ENCODE data around the gene COPS6. TPM values are rescaled to one million over a fixed set of nuclear protein-coding genes. Genes with fewer than 3 reads are reported as not detected.

The COPS6 gene
- total and polyA plus RNA-seq, 4 donors = 28.7 to 63.2 (median 46.8) TPM

GRCh38 chr7:100082978-100083377 lies 5.8 kb upstream of the COPS6 start:
- 69% methylated on average over 4 of the region's 4 CpGs for WGBS
- no peaks in the 10 kb centered on the region for H3K9me3 ChIP-seq (ENCODE audit: control insufficient read depth in 4 of 4, low read length in 3 of 4)
- TF ChIP-seq RXRA (IDR thresholded peaks at IDR 0.05) = peak in 1 of 2 donors; percentile 1
- no peak for TF ChIP-seq HNF4A (conservative IDR thresholded peaks at IDR 0.05)
- no peak overlapping the region for H3K4me3 ChIP-seq (ENCODE audit: low read depth in 1 of 3, low read length in 3 of 3)
- H3K27me3 ChIP-seq (ENCODE audit: control insufficient read depth in 4 of 4, insufficient read depth in 4 of 4, low read length in 3 of 4) = no peaks in the 10 kb centered on the region
- H3K27ac ChIP-seq (ENCODE audit: low read depth in 1 of 2, low read length in 2 of 2) = peak overlapping the region; percentile 89 to 90
- peaks cover 0 to 4% (median 0%) of the 10 kb centered on the region in 4 donors for H3K36me3 ChIP-seq (ENCODE audit: control insufficient read depth in 4 of 4, insufficient read depth in 3 of 4, low read depth in 1 of 4, low read length in 3 of 4)
- DNase-seq (ENCODE audit: low spot score) = no peak
- H3K9ac ChIP-seq (ENCODE audit: low read depth in 1 of 2, low read length in 2 of 2) = no peak overlapping the region
- H3K4me1 ChIP-seq (ENCODE audit: control insufficient read depth in 4 of 4, insufficient read depth in 4 of 4, low read length in 3 of 4) = peaks cover 13 to 36% (median 29%) of the 10 kb centered on the region in 4 donors

GRCh38 chr7:100085515-100085914 lies 3.3 kb upstream of the COPS6 start:
- no peak for DNase-seq (ENCODE audit: low spot score)
- Histone ChIP-seq H3K27ac (ENCODE audit: low read depth in 1 of 2, low read length in 2 of 2) (no peak overlapping the region), H3K4me3 (ENCODE audit: low read depth in 1 of 3, low read length in 3 of 3) (no peak overlapping the region), H3K4me1 (ENCODE audit: control insufficient read depth in 4 of 4, insufficient read depth in 4 of 4, low read length in 3 of 4) (peaks cover 9 to 34% (median 21%) of the 10 kb centered on the region in 4 donors), H3K9me3 (ENCODE audit: control insufficient read depth in 4 of 4, low read length in 3 of 4) (no peaks in the 10 kb centered on the region), H3K9ac (ENCODE audit: low read depth in 1 of 2, low read length in 2 of 2) (no peak overlapping the region), H3K36me3 (ENCODE audit: control insufficient read depth in 4 of 4, insufficient read depth in 3 of 4, low read depth in 1 of 4, low read length in 3 of 4) (peaks cover 0 to 3% (median 1%) of the 10 kb centered on the region in 4 donors), H3K27me3 (ENCODE audit: control insufficient read depth in 4 of 4, insufficient read depth in 4 of 4, low read length in 3 of 4) (no peaks in the 10 kb centered on the region)
- 59% methylated on average over 3 of the region's 3 CpGs for WGBS
- TF ChIP-seq, protein P1, sequence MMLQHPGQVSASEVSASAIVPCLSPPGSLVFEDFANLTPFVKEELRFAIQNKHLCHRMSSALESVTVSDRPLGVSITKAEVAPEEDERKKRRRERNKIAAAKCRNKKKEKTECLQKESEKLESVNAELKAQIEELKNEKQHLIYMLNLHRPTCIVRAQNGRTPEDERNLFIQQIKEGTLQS (IDR thresholded peaks at IDR 0.05) = no peak
- TF ChIP-seq HNF4A (conservative IDR thresholded peaks at IDR 0.05) = no peak
- no peak for TF ChIP-seq SP1 (IDR thresholded peaks at IDR 0.05)
- TF ChIP-seq TAF1 (conservative IDR thresholded peaks at IDR 0.05) = no peak
- no peak for TF ChIP-seq FOXA2 (IDR thresholded peaks at IDR 0.05)
- no peak for TF ChIP-seq REST (IDR thresholded peaks at IDR 0.05)

- H3K36me3 ChIP-seq (ENCODE audit: control insufficient read depth in 4 of 4, insufficient read depth in 3 of 4, low read depth in 1 of 4, low read length in 3 of 4) = peaks cover 6 to 19% (median 11%) of the 10 kb centered on the region in 4 donors
- no peak for DNase-seq (ENCODE audit: low spot score)
- no peaks in the 10 kb centered on the region for H3K9me3 ChIP-seq (ENCODE audit: control insufficient read depth in 4 of 4, low read length in 3 of 4)
- 85% methylated on average over 10 of the region's 10 CpGs for WGBS
- H3K4me3 ChIP-seq (ENCODE audit: low read depth in 1 of 3, low read length in 3 of 3) = no peak overlapping the region
- H3K27me3 ChIP-seq (ENCODE audit: control insufficient read depth in 4 of 4, insufficient read depth in 4 of 4, low read length in 3 of 4) = no peaks in the 10 kb centered on the region
- H3K4me1 ChIP-seq (ENCODE audit: control insufficient read depth in 4 of 4, insufficient read depth in 4 of 4, low read length in 3 of 4) = peaks cover 9 to 25% (median 17%) of the 10 kb centered on the region in 4 donors
- no peak overlapping the region for H3K27ac ChIP-seq (ENCODE audit: low read depth in 1 of 2, low read length in 2 of 2)
- peak overlapping the region in 1 of 2 donors; percentile 4 for H3K9ac ChIP-seq (ENCODE audit: low read depth in 1 of 2, low read length in 2 of 2)
- TF ChIP-seq, protein P1 (IDR thresholded peaks at IDR 0.05) = no peak
- TF ChIP-seq HNF4A (conservative IDR thresholded peaks at IDR 0.05) (no peak), RXRA (IDR thresholded peaks at IDR 0.05) (peak; percentile 21 to 23), FOXA2 (IDR thresholded peaks at IDR 0.05) (no peak), RAD21 (IDR thresholded peaks at IDR 0.05) (no peak), FOXA1 (IDR thresholded peaks at IDR 0.05) (no peak), EGR1 (IDR thresholded peaks at IDR 0.05; ENCODE audit: low read depth in 2 of 2) (no peak), JUND (IDR thresholded peaks at IDR 0.05) (peak; percentile 17 to 31), NR2F2 (IDR thresholded peaks at IDR 0.05) (peak; percentile 69), YY1 (IDR thresholded peaks at IDR 0.05) (no peak), REST (IDR thresholded peaks at IDR 0.05) (peak; percentile 15)
- TF ChIP-seq, protein P2, sequence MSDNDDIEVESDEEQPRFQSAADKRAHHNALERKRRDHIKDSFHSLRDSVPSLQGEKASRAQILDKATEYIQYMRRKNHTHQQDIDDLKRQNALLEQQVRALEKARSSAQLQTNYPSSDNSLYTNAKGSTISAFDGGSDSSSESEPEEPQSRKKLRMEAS (IDR thresholded peaks at IDR 0.05) = no peak
- TF ChIP-seq, protein P3, sequence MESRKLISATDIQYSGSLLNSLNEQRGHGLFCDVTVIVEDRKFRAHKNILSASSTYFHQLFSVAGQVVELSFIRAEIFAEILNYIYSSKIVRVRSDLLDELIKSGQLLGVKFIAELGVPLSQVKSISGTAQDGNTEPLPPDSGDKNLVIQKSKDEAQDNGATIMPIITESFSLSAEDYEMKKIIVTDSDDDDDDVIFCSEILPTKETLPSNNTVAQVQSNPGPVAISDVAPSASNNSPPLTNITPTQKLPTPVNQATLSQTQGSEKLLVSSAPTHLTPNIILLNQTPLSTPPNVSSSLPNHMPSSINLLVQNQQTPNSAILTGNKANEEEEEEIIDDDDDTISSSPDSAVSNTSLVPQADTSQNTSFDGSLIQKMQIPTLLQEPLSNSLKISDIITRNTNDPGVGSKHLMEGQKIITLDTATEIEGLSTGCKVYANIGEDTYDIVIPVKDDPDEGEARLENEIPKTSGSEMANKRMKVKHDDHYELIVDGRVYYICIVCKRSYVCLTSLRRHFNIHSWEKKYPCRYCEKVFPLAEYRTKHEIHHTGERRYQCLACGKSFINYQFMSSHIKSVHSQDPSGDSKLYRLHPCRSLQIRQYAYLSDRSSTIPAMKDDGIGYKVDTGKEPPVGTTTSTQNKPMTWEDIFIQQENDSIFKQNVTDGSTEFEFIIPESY (IDR thresholded peaks at IDR 0.05) = no peak
These were observed 1.6 kb upstream of the COPS6 start for GRCh38 chr7:100087055-100087750.
